ENCODE results near the gene DARS2.
"Not testable (repeated sequence)": the region's sequence is repeated elsewhere in the genome, so short reads cannot be mapped to it uniquely, and the experiment has no call there.

The DARS2 gene

DNA sequence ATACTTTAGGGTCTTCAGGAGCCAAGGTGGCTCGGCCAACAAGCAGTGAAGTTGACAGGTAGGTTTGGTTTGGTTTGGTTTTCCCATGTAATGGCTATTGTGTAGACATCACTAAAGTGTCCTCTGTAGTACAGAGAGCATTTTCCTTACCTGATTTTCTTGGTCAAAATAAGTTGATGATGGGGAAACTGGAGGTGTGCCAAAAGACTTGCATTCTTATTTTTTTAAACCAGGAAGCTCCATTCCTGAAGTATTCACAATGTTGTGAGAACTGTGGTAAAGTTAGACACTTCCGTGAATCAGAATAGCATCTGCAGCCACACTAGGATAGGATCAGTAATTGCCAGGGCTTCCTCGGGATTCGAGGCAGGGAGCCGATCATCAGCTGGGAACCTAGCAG is 46.6 kb downstream of the DARS2 start:
- no peak overlapping the region for H3K4me3 ChIP-seq (replicated peaks; ENCODE audit: low read depth, low read length)
- DNase-seq (ENCODE audit: extremely low read depth, low read depth), result no peak
- no peak for TF ChIP-seq CTCF (IDR thresholded peaks at IDR 0.05; ENCODE audit: low read depth, low read length, missing control alignments)

DNA sequence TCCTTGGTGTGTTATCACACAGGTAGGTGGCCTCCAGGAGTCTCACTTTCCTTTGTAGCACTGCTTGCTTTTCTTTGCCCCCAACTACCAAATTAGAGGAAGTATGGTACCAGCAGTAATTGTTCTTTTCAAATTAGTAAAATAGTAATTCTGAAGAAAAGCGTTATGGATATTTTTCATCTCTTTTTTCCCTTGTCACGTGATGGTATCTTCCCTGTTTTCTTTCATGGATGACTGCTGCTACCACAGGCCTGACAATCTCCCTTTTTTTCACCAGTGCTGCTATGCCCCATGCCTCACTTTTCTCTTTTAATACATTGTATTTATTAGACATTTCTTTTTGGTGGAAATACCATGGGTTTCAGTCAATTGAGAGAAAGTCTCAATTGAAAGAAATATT is 47.0 kb downstream of the DARS2 start:
- no peak overlapping the region for H3K4me3 ChIP-seq (replicated peaks; ENCODE audit: low read depth, low read length)
- TF ChIP-seq CTCF (IDR thresholded peaks at IDR 0.05; ENCODE audit: low read depth, low read length, missing control alignments), result no peak
- DNase-seq (ENCODE audit: extremely low read depth, low read depth), result no peak

DNA sequence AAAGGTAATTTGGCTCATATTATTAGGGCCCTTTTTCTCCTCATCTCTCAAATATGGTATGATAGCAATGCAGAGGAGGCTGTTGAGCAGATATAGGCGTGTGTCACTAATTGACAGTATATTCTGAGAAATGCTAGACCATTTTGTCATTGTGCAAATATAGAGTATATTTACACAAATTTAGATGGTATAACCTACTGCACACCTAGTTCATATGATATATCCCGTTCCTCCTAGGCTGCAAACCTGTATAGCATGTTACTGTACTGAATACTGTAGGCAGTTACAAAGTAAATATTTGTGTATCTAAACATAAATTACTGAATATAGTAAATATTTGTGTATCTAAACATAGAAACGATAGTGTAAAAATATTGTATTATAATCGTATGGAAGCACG is 52.3 kb downstream of the DARS2 start:
- no peak for DNase-seq (ENCODE audit: extremely low read depth, low read depth)
- H3K4me3 ChIP-seq (replicated peaks; ENCODE audit: low read depth, low read length), result no peak overlapping the region
- no peak for TF ChIP-seq CTCF (IDR thresholded peaks at IDR 0.05; ENCODE audit: low read depth, low read length, missing control alignments)

DNA sequence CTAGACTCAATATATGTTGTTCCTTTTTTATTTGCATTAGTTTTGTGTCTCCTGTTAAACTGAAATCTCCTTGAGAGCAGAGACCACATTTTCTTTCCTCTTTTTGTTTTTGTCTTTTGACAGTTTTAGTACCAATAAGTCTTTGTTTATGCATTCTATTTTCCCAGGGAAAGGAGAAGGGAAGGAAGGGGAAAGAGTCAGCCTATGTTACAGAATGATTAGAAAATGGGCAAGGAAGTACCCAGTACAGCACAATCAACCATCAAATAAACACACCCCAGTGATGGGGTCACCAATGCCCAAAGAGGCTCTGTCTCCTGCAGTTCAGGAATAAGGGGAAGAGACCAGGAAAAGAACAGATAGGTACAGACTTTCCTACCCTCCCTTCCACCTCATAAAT is 53.8 kb downstream of the DARS2 start:
- no peak overlapping the region for H3K4me3 ChIP-seq (replicated peaks; ENCODE audit: low read depth, low read length)
- DNase-seq (ENCODE audit: extremely low read depth, low read depth), result no peak
- no peak for TF ChIP-seq CTCF (IDR thresholded peaks at IDR 0.05; ENCODE audit: low read depth, low read length, missing control alignments)

- H3K4me3 ChIP-seq (replicated peaks; ENCODE audit: low read depth, low read length); DNase-seq (ENCODE audit: extremely low read depth, low read depth): not testable (repeated sequence)
Observed at GRCh38 chr1:173881117-173881516, 56.6 kb downstream of the DARS2 start.

DNA sequence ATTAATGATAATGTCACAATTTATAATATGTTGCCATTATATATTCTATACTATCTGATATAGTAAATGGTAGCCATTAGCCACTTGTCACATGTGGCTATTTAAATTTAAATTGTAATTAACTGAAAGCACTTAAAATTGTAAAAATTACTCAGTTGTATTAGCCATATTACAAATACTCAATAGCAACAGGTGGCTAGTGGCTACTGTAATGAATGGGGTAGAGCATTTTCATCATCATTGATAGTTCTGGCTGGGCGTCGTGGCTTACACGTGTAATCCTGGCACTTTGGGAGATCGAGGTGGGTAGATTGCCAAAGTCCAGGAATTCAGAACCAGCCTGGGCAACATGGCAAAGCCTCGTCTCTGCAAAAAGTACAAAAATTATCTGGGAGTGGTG is 60.2 kb downstream of the DARS2 start:
- DNase-seq (ENCODE audit: extremely low read depth, low read depth), result no peak
- no peak overlapping the region for H3K4me3 ChIP-seq (replicated peaks; ENCODE audit: low read depth, low read length)

DNA sequence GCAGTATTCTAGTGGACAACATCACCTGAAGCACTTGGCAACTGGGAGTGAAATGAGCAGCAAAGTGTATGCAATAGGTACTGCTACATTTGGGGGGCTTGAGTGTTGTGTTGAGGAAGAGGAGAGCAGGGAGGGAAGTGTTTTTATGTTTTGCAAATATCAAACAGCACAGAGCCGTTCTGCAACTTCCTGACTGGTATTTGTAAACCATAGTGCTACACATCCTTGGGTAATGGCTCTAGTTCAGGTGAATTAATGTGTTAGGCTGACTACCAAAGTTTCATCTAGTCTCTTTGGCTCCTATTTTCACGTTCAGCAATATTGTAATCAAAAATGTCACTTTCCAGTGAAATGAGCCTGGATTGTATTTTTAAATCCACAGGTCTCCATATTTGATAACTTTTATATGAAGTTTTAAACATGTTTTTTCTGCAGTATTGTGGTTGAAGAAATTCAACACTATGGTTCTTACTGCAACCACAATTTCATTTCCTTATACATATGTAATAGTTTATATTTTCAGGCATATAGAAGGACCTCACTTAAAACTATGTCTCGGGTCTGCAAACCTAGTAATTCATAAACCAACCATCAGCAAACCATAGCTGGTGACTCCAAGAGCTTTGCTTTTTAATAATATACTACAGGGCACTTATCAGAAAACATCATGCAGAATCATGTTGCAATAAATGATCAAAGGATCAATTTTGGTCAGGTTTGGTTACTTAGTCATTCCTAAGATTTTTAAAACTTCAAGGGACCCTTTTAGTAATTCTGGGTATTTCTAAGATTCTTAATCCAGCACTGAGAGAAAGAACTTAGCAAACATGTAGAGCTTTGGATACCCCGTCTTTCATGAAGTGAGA is 62.5 kb downstream of the DARS2 start:
- no peak for TF ChIP-seq CTCF (IDR thresholded peaks at IDR 0.05; ENCODE audit: low read depth, low read length, missing control alignments)
- no peak for DNase-seq (ENCODE audit: extremely low read depth, low read depth)
- no peak overlapping the region for H3K4me3 ChIP-seq (replicated peaks; ENCODE audit: low read depth, low read length)

More for the DNA sequence above, 60.2 kb downstream of the DARS2 start:
- TF ChIP-seq CTCF (IDR thresholded peaks at IDR 0.05; ENCODE audit: low read depth, low read length, missing control alignments), result no peak
